HG03097 (cell line): ENCODE measurements around the gene WDR54.
A peak's percentile ranks its signal among the peaks of the same experiment; 100 is the strongest.

Experiments
- ATAC-seq: cut with Tn5 transposase; IDR thresholded peaks from one replicate; pipeline ENCODE4 v1.9.1; 2021; ENCODE audit not compliant: unreplicated experiment, low FRiP score

Gene WDR54

GRCh38 chr2:74421221-74421870, at the start of gene WDR54, which contains the start of gene C2orf81:
TSS of gene WDR54 (plus strand) at chr2:74421730. CDS start at chr2:74422154, 424 bp downstream.
TSS of gene C2orf81 (minus strand) at chr2:74421619. CDS start at chr2:74421560, 59 bp downstream.
- peak; percentile 79 for ATAC-seq

GRCh38 chr2:74372674-74373073, 48.9 kb upstream of the WDR54 start:
- ATAC-seq = no peak

- no peak for ATAC-seq
These were observed 48.3 kb upstream of the WDR54 start for GRCh38 chr2:74373221-74373676.

- ATAC-seq = no peak
These were observed 47.5 kb upstream of the WDR54 start for GRCh38 chr2:74373985-74374384.

- ATAC-seq = no peak
These were observed 46.9 kb upstream of the WDR54 start for GRCh38 chr2:74374509-74375205.

- ATAC-seq = no peak
These were observed 45.7 kb upstream of the WDR54 start for GRCh38 chr2:74375838-74376237.

- ATAC-seq = no peak
These were observed 43.5 kb upstream of the WDR54 start for GRCh38 chr2:74378007-74378406.

- ATAC-seq = no peak
These were observed 41.4 kb upstream of the WDR54 start, which contains the start of gene DCTN1 for GRCh38 chr2:74379851-74380789. TSS of gene DCTN1 (minus strand) at chr2:74380311. CDS start at chr2:74380037, 274 bp downstream.

GRCh38 chr2:74381751-74382150, 39.8 kb upstream of the WDR54 start:
- ATAC-seq = no peak

GRCh38 chr2:74383254-74383653, 38.3 kb upstream of the WDR54 start:
- no peak for ATAC-seq

- ATAC-seq = no peak
These were observed 37.5 kb upstream of the WDR54 start for GRCh38 chr2:74384051-74384450.

- no peak for ATAC-seq
These were observed 36.1 kb upstream of the WDR54 start for GRCh38 chr2:74385396-74385795.

GRCh38 chr2:74387346-74387745, 34.2 kb upstream of the WDR54 start:
- ATAC-seq = no peak

- no peak for ATAC-seq
These were observed 30.9 kb upstream of the WDR54 start for GRCh38 chr2:74390606-74391005.

- peak; percentile 11 for ATAC-seq
These were observed 30.3 kb upstream of the WDR54 start for GRCh38 chr2:74391209-74391579.

- ATAC-seq = peak; percentile 55
These were observed 29.7 kb upstream of the WDR54 start for GRCh38 chr2:74391580-74392448.

- no peak for ATAC-seq
These were observed 29.1 kb upstream of the WDR54 start for GRCh38 chr2:74392449-74392743.

- no peak for ATAC-seq
These were observed 28.0 kb upstream of the WDR54 start for GRCh38 chr2:74393525-74393924.

- ATAC-seq = no peak
These were observed 25.4 kb upstream of the WDR54 start for GRCh38 chr2:74396149-74396548.

GRCh38 chr2:74399785-74400184, 21.7 kb upstream of the WDR54 start:
- no peak for ATAC-seq
